H1 (cell line): ENCODE results near the gene PSMD7.

Experiments
- BRCA1 ChIP-seq: IDR thresholded peaks from 2 replicates; pipeline ENCODE4 v1.6.1; 2012; ENCODE audit warnings: low read depth, low read length, improper control_type of control experiment
- CTCF ChIP-seq, 3 experiments: IDR thresholded peaks; 1 replicate in 2 of 3; 2 replicates in 1 of 3; pipeline versions ENCODE4 v1.5.1 to v1.6.1; 2011; ENCODE audit warnings: low read length in 3 of 3, mild to moderate bottlenecking in 3 of 3, inconsistent platforms in 2 of 3, low read depth in 1 of 3, moderate library complexity in 1 of 3; ENCODE audit not compliant: insufficient read depth in 1 of 3; ENCODE audit errors: control extremely low read depth in 1 of 3
- JUND ChIP-seq: IDR thresholded peaks from 2 replicates; pipeline ENCODE4 v1.6.1; 2011; ENCODE audit warnings: mild to moderate bottlenecking, improper control_type of control experiment, low read length
- KDM5A ChIP-seq: fragments of 200-600 bp; IDR thresholded peaks from 2 replicates; pipeline ENCODE4 v1.7.1; 2012; ENCODE audit warnings: mild to moderate bottlenecking, low read length, inconsistent platforms, mixed read lengths
- POLR2A ChIP-seq, 2 experiments: IDR thresholded peaks; 1 replicate in 1 of 2; 2 replicates in 1 of 2; pipeline ENCODE4 v1.6.1; 2011; ENCODE audit warnings: low read depth in 2 of 2, low read length in 2 of 2, mild to moderate bottlenecking in 2 of 2; ENCODE audit errors: control extremely low read depth in 1 of 2

GRCh38 chr16:74291176-74291575 lies 5.4 kb upstream of the PSMD7 start:
- TF ChIP-seq KDM5A (no peak), BRCA1 (no peak), CTCF (IDR thresholded peaks at IDR 0.05; ENCODE audit: control extremely low read depth in 1 of 3, insufficient read depth in 1 of 3, low read depth in 1 of 3, low read length in 3 of 3) (no peak), JUND (no peak), POLR2A (IDR thresholded peaks at IDR 0.05; ENCODE audit: control extremely low read depth in 1 of 2, low read depth in 2 of 2, low read length in 2 of 2) (no peak)
